Endothelial cell of umbilical vein (primary cell): ENCODE data around the gene KCNMA1. TPM values are rescaled to one million over a fixed set of nuclear protein-coding genes. Genes with fewer than 3 reads are reported as not detected.

Experiments used
- BruUV-seq: library from RNA; stranded (reverse); fragments of 400-500 nt; replicated peaks from 2 replicates; lab custom pipeline; 2021; lab: Mats Ljungman, UMichigan
- CTCF ChIA-PET: fragments of 300-600, 350-600 bp; sonication (Branson Sonifier 250); formaldehyde crosslinking; loops from one replicate; lab custom pipeline; 2021; ENCODE audit warnings: antibody characterized with exemption, inconsistent platforms; lab: Charles Lee
- POLR2A ChIA-PET: fragments of 300-600, 350-600 bp; sonication (Branson Sonifier 250); formaldehyde crosslinking; loops from one replicate; lab custom pipeline; 2021; ENCODE audit warnings: antibody characterized with exemption, inconsistent platforms; lab: Charles Lee
- DNase-seq: peaks from one replicate; pipeline ENCODE4 v3.0.0-alpha.2; 2011; ENCODE audit warnings: low read depth, low spot score
- FAIRE-seq: peaks from 2 replicates; lab custom pipeline; 2011; peaks lifted over from hg19 to GRCh38; lab: Jason Lieb, UNC
- H2AFZ ChIP-seq: 2 replicates; pipeline ENCODE4 v1.6.0; 2012; ENCODE audit warnings: low read depth, low read length, control low read depth, inconsistent platforms
- H3K27ac ChIP-seq: 2 replicates; pipeline ENCODE4 v1.5.1; 2011; ENCODE audit warnings: low read depth, mild to moderate bottlenecking, control low read depth, low read length, moderate library complexity; ENCODE audit not compliant: insufficient read depth
- H3K27me3 ChIP-seq, 2 experiments: 2 replicates each; pipeline versions ENCODE4 v1.6.0 to v1.6.1; 2011; ENCODE audit warnings: low read length in 2 of 2, mixed read lengths in 1 of 2; ENCODE audit not compliant: control insufficient read depth in 2 of 2, insufficient read depth in 2 of 2
- H3K36me3 ChIP-seq, 2 experiments: 2 replicates in 1 of 2; 3 replicates in 1 of 2; pipeline ENCODE4 v1.5.1; 2011; ENCODE audit warnings: low read length in 2 of 2, mild to moderate bottlenecking in 1 of 2, moderate library complexity in 1 of 2; ENCODE audit not compliant: control insufficient read depth in 2 of 2, insufficient read depth in 2 of 2; ENCODE audit errors: extremely low read depth in 1 of 2
- H3K4me1 ChIP-seq: 3 replicates; pipeline ENCODE4 v1.5.1; 2011; ENCODE audit warnings: mild to moderate bottlenecking, low read length; ENCODE audit not compliant: control insufficient read depth, insufficient read depth; ENCODE audit errors: extremely low read depth
- H3K4me2 ChIP-seq: 2 replicates; pipeline ENCODE4 v1.6.1; 2011; ENCODE audit warnings: low read length, control low read depth, mixed read lengths; ENCODE audit not compliant: insufficient read depth
- H3K4me3 ChIP-seq, 3 experiments: fragments of 200-600 bp in 1 of 3; sonication (generic), shearing (Covaris generic) in 1 of 3; replicated peaks in 1 of 3; 2 replicates each; pipeline ENCODE4 v1.5.1; 2011 to 2016; ENCODE audit warnings: control low read depth in 3 of 3, low read length in 3 of 3, mild to moderate bottlenecking in 2 of 3, inconsistent platforms in 1 of 3, low read depth in 1 of 3, moderate library complexity in 1 of 3; ENCODE audit not compliant: insufficient read depth in 1 of 3
- H3K79me2 ChIP-seq: 2 replicates; pipeline ENCODE4 v1.6.0; 2012; ENCODE audit warnings: low read length, inconsistent platforms; ENCODE audit not compliant: control insufficient read depth, insufficient read depth
- H3K9ac ChIP-seq: replicated peaks from 2 replicates; pipeline ENCODE3; 2011; ENCODE audit warnings: low read length, control low read depth; ENCODE audit not compliant: insufficient read depth; ENCODE audit errors: extremely low read depth
- H3K9me1 ChIP-seq: replicated peaks from 3 replicates; pipeline ENCODE4 v1.6.0; 2011; ENCODE audit warnings: mild to moderate bottlenecking, low read length; ENCODE audit not compliant: control insufficient read depth, insufficient read depth; ENCODE audit errors: extremely low read depth
- H3K9me3 ChIP-seq: replicated peaks from 2 replicates; pipeline ENCODE4 v1.5.1; 2012; ENCODE audit warnings: low read length, inconsistent platforms; ENCODE audit not compliant: control insufficient read depth, insufficient read depth
- H4K20me1 ChIP-seq: replicated peaks from 2 replicates; pipeline ENCODE3; 2011; ENCODE audit warnings: mild to moderate bottlenecking, low read length; ENCODE audit not compliant: control insufficient read depth, insufficient read depth; ENCODE audit errors: extremely low read depth
- CTCF ChIP-seq, 2 donors: IDR thresholded peaks; 1 replicate in 1 of 2; 2 replicates in 1 of 2; pipeline ENCODE4 v1.5.1; 2011; ENCODE audit warnings: low read length in 2 of 2, mild to moderate bottlenecking in 2 of 2, moderate library complexity in 2 of 2, control low read depth in 1 of 2, inconsistent platforms in 1 of 2, low read depth in 1 of 2; ENCODE audit not compliant: insufficient read depth in 1 of 2; ENCODE audit errors: extremely low read depth in 1 of 2
- EZH2 ChIP-seq: IDR thresholded peaks from 2 replicates; pipeline ENCODE4 v1.6.1; 2012; ENCODE audit warnings: borderline replicate concordance, low read depth, mild to moderate bottlenecking, moderate library complexity, low read length, inconsistent platforms; ENCODE audit not compliant: severe bottlenecking
- FOS ChIP-seq: IDR thresholded peaks from 2 replicates; pipeline ENCODE4 v1.6.1; 2011; ENCODE audit warnings: mild to moderate bottlenecking, low read length, moderate library complexity, borderline replicate concordance; ENCODE audit not compliant: insufficient read depth
- GATA2 ChIP-seq: IDR thresholded peaks from 2 replicates; pipeline ENCODE4 v1.7.0; 2011; ENCODE audit warnings: low read depth, mild to moderate bottlenecking, moderate library complexity, mixed read lengths, low read length; ENCODE audit not compliant: insufficient read length, insufficient read depth
- JUN ChIP-seq: IDR thresholded peaks from 2 replicates; pipeline ENCODE4 v1.6.1; 2011; ENCODE audit warnings: borderline replicate concordance, low read depth; ENCODE audit not compliant: insufficient read length, insufficient read depth
- MAX ChIP-seq: IDR thresholded peaks from 2 replicates; pipeline ENCODE4 v1.6.1; 2011; ENCODE audit not compliant: insufficient read depth, insufficient read length
- MYC ChIP-seq: IDR thresholded peaks from one replicate; pipeline ENCODE4 v1.6.1; 2011; ENCODE audit warnings: mild to moderate bottlenecking, low read depth, low read length
- POLR2A ChIP-seq: IDR thresholded peaks from 2 replicates; pipeline ENCODE4 v1.6.1; 2012; ENCODE audit warnings: low read depth, mild to moderate bottlenecking, control low read depth, low read length
- POLR2AphosphoS5 ChIP-seq: IDR thresholded peaks from 2 replicates; pipeline ENCODE4 v1.6.1; 2012; ENCODE audit warnings: low read depth, mild to moderate bottlenecking, control low read depth, low read length, moderate library complexity; ENCODE audit not compliant: insufficient read depth
- dilution Hi-C: fragments of 300-500 bp; cut with MboI; formaldehyde crosslinking; loops from one replicate; pipeline ENCODE4 v1.15.0; 2019; ENCODE audit warnings: low sequenced_read_pairs; ENCODE audit not compliant: extremely low pct_ligation_motif_present
- intact Hi-C: fragments of 100-400 bp; cut with micrococcal nuclease; formaldehyde crosslinking; loops from one replicate; pipeline ENCODE4 v1.10.0; 2022
- polyA plus RNA-seq, 4 experiments: library from polyadenylated mRNA; depleted of rRNA in 3 of 4; stranded (reverse) in 3 of 4; unstranded in 1 of 4; fragments of >200 nt; gene quantifications; 2 replicates each; pipeline versions ENCODE4 v1.2.1 to v1.2.3, GENCODE V29; 2011 to 2012; ENCODE audit warnings: missing spikeins in 1 of 4
- total RNA-seq: library from RNA; stranded (reverse); gene quantifications from 2 replicates; pipeline ENCODE4 v1.2.3, GENCODE V29; 2021

The KCNMA1 gene
- total and polyA plus RNA-seq, 2 donors (not counting 3 experiments of a cell fraction or from before 2014, with no cell fraction given) = 0.10 to 0.82 TPM

GRCh38 chr10:77359287-77359691 is 278.3 kb downstream of the KCNMA1 start:
- H3K9me1 ChIP-seq = no peaks in the 10 kb centered on the region
- no peaks in the 10 kb centered on the region for H4K20me1 ChIP-seq
- no peak overlapping the region for H2AFZ ChIP-seq
- DNase-seq = no peak
- intact Hi-C loops = no loop called here
- H3K79me2 ChIP-seq = no peaks in the 10 kb centered on the region
- H3K27me3 ChIP-seq = no peaks in the 10 kb centered on the region
- no TSS peak for BruUV-seq
- peaks cover 5% of the 10 kb centered on the region for H3K4me1 ChIP-seq
- ChIA-PET POLR2A (no interaction called here), CTCF (no interaction called here)
- H3K4me2 ChIP-seq = no peak overlapping the region
- no peak overlapping the region for H3K9ac ChIP-seq
- H3K9me3 ChIP-seq = no peaks in the 10 kb centered on the region
- TF ChIP-seq MAX (no peak), MYC (no peak), FOS (no peak), GATA2 (no peak), POLR2AphosphoS5 (no peak), POLR2A (no peak)
- no peak overlapping the region for H3K27ac ChIP-seq
- dilution Hi-C loops = no loop called here
- no peaks in the 10 kb centered on the region for H3K36me3 ChIP-seq
- no peak overlapping the region for H3K4me3 ChIP-seq
- no peak for FAIRE-seq

GRCh38 chr10:77358656-77359055 is 279.0 kb downstream of the KCNMA1 start:
- CTCF ChIA-PET = no interaction called here
- Histone ChIP-seq H3K4me3 (no peak overlapping the region), H3K27ac (no peak overlapping the region), H3K9me3 (no peaks in the 10 kb centered on the region), H3K9ac (no peak overlapping the region), H4K20me1 (no peaks in the 10 kb centered on the region), H3K4me2 (no peak overlapping the region), H3K27me3 (no peaks in the 10 kb centered on the region), H3K9me1 (no peaks in the 10 kb centered on the region), H3K4me1 (peaks cover 5% of the 10 kb centered on the region), H2AFZ (no peak overlapping the region), H3K36me3 (no peaks in the 10 kb centered on the region), H3K79me2 (no peaks in the 10 kb centered on the region)
- TF ChIP-seq CTCF (IDR thresholded peaks at IDR 0.05; ENCODE audit: extremely low read depth in 1 of 2, insufficient read depth in 1 of 2, low read depth in 1 of 2, low read length in 2 of 2) (no peak), GATA2 (no peak), EZH2 (no peak), JUN (no peak), POLR2A (no peak), MYC (no peak), FOS (no peak), MAX (no peak), POLR2AphosphoS5 (no peak)
- dilution Hi-C loops (no loop called here), intact Hi-C loops (no loop called here)
- POLR2A ChIA-PET = no interaction called here
- FAIRE-seq (no peak), DNase-seq (no peak)
- BruUV-seq = no TSS peak
